ENCODE results near the gene SORCS1.

The SORCS1 gene

DNA sequence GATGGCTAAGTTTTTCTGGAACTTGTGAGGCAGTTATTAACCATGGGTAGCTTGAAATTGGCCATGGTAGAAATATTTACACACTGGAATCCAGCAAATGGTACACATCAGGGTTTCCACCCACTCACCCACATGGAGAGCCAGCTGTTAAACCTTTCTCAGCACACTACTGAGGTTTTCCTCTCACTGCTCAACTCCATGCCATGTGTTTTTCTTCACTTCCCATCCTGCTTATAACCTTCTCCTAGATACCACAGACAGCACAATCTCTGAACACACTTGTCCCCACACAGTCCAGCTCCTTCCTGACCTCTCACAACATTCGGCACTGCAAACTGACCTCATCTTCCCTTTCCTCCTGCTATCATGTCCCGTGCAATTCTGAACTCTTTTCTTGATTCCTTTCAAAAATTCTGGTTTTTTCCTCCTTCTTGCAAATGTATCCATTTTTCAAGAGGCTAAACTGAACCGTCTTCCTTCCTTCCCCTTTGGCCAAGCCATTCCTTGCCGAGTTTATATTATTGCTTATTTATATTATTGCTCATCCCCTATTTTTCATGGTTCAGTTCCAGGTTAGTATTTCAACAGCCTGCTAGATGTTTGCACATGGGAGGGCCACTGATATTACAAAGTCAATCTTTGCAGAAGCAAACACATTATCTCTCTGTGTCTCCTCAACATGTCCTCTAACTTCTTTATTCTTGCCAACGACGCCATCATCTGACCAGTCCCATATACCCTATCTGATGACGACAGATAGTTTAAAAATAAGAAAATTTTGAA, 606.4 kb downstream of the SORCS1 start:
- no peak for DNase-seq (ENCODE audit: extremely low read depth in 1 of 2, low read depth in 1 of 2)

DNA sequence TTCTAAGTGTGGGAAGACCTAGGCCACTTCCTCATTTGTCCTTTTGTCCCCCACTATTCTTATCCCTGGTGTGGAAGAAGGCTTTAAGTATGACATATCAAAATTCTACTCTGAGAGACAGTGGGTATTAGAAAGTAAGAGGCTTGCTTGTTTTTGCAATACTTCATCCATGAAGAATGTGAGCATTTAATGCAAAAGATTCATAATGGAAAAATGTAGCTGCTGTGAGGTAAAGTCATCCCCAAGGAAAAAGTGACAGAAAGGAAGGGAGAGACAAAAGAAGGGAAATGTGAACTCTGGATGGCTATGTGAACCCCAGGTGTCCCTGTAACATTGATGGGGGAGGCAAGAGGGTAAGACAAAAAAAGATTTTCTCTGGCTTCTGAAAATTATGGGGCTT, 607.5 kb downstream of the SORCS1 start:
- DNase-seq (ENCODE audit: extremely low read depth in 1 of 2, low read depth in 1 of 2): no peak

DNA sequence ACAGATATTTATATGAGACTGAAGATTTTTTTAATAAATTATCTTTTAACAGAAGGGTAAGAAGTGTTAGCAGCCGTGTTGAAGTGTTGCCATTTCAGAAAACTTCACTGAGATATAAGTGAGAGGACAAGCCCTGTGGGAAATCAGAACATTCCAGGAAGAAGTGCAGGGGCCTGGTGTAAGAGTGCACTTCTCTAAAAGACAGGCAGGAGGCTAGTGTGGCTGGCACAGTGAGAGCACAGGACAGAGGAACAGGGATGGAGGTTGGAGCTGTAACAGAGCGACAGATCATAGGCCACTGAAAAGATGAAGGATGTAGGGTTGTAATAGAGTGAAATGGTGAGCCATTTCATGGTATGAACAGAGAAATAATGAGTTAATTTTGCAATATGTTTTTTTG, 608.9 kb downstream of the SORCS1 start:
- DNase-seq (ENCODE audit: extremely low read depth in 1 of 2, low read depth in 1 of 2): no peak

GRCh38 chr10:106551501-106552062, 612.9 kb downstream of the SORCS1 start:
- no peak for DNase-seq (ENCODE audit: extremely low read depth in 1 of 2, low read depth in 1 of 2)

DNA sequence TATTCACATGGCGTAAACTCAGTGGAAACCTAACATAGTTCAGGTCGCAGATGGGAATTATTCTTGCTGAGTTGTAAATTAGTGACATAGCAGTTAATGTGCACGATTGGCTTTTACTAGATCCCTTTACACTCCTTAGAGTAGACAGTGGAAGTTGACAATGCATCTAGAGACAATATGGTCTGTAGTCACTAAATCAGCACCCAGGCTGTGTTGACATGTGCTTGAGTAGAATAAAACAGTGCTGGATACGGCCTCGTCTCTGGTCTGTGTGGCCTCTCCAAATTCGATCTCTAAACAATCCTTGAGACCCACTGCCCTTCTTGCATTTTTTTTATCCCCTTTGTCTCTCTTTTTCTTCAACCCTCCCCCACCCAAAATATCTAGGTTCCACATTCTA, 615.7 kb downstream of the SORCS1 start:
- DNase-seq (ENCODE audit: extremely low read depth in 1 of 2, low read depth in 1 of 2): no peak

DNA sequence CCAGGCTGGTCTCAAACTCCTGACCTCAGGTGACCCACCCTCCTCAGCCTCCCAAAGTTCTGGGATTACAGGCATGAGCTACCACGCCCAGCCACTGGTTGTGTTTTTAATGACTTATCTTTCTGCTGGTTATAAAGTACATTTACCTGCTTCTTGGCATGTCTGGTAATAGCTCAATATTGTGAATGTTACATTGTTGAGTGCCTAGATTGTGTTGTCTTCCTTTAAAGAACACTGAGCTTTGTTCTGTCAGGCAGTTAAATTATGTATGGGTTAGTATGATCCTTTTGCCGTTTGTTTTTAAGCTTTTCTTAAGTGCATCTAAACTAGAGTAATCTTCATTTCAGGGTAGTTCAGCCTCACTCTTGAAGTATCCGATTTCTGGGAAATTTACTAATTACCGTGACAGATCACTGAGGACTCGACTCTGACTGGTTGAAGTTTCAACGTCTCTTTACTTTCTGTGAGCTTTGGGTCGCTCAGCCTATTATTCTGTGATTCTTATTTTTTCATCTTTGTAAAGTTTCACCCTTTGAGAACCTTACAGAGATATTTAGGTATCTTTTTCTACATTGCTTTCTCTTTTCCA, 617.4 kb downstream of the SORCS1 start:
- DNase-seq (ENCODE audit: extremely low read depth in 1 of 2, low read depth in 1 of 2): no peak

- DNase-seq (ENCODE audit: extremely low read depth in 1 of 2, low read depth in 1 of 2): no peak
Measured at GRCh38 chr10:106542461-106542860, 622.0 kb downstream of the SORCS1 start.

- no peak for DNase-seq (ENCODE audit: extremely low read depth in 1 of 2, low read depth in 1 of 2)
Measured at GRCh38 chr10:106540645-106541044, 623.9 kb downstream of the SORCS1 start.

- no peak for DNase-seq (ENCODE audit: extremely low read depth in 1 of 2, low read depth in 1 of 2)
Measured at GRCh38 chr10:106537866-106538265, 626.6 kb downstream of the SORCS1 start.

DNA sequence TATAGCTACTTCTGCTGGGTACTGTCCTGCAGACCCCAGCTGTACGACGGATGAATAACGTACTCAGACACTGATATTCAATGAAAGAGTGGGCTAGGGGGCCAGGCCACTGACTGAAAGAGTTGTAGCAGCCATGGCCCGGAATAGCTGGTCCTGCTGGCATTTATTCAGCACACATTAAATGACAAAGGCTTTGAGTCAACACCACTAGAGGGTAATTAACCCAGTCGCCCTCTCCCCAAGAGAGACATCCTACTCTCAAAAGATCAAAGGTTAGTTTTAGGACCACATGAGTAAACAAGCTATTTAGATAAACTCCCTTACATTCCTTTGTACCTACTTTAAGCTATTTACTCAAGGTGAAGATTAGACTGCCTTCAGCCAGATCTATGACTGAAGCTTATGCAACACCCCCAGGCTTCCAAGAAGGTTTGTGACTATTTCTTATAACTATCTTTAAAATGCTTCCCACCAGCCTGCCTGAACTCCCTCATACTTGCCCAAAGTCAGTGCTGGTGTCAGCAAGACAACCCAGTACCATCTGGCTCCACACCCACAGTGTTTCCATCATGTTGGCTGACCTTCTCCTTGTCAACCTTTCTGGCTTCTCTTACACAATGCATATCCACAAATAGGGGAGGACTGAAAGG, 629.1 kb downstream of the SORCS1 start:
- DNase-seq (ENCODE audit: extremely low read depth in 1 of 2, low read depth in 1 of 2): no peak

DNA sequence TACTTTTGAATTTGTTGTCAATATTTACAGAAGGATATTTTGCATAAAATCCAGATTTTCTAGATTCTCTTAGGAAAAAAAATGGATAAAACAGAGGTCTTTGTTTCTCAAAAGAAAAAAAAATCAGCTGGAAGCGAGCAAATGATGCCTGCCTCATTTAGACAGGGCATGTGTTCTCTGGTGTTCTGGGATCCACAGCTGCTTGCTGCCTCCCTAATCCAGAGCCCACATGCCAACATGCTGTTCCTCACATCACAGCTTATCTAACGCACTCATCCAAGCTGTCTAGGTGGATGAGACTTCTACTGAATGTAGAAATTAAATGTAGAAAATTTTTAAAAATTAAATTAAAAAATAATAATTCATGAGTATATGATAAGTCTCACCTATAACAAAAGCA, 630.1 kb downstream of the SORCS1 start:
- DNase-seq (ENCODE audit: extremely low read depth in 1 of 2, low read depth in 1 of 2): no peak

- DNase-seq (ENCODE audit: extremely low read depth in 1 of 2, low read depth in 1 of 2): no peak
Measured at GRCh38 chr10:106528702-106529101, 635.8 kb downstream of the SORCS1 start.

- DNase-seq (ENCODE audit: extremely low read depth in 1 of 2, low read depth in 1 of 2): no peak
Measured at GRCh38 chr10:106525835-106526234, 638.7 kb downstream of the SORCS1 start.

Data from stimulated activated CD8-positive, alpha-beta memory T cell treated with anti-CD3 and anti-CD28 coated beads, Interleukin-7, amount 100 ng/mL, for 48 hours (primary cell).